DLD1 (cell line): ENCODE data around the gene MBD5.

Experiments
- in situ Hi-C: cut with HindIII; loops from 2 replicates; pipeline ENCODE4 v1.10.0; 2017; ENCODE audit warnings: low sequenced_read_pairs

Gene MBD5

GRCh38 chr2:148218326-148219075 is 197.6 kb downstream of the MBD5 start:
- in situ Hi-C loops = no loop called here

- in situ Hi-C loops = no loop called here
Measured at GRCh38 chr2:148221166-148221565, 200.3 kb downstream of the MBD5 start.

GRCh38 chr2:148221926-148222325 is 201.0 kb downstream of the MBD5 start:
- in situ Hi-C loops = no loop called here

- in situ Hi-C loops = no loop called here
Measured at GRCh38 chr2:148231858-148232257, 211.0 kb downstream of the MBD5 start.

GRCh38 chr2:148234143-148234542 is 213.3 kb downstream of the MBD5 start:
- in situ Hi-C loops = no loop called here

- in situ Hi-C loops = no loop called here
Measured at GRCh38 chr2:148237911-148238310, 217.0 kb downstream of the MBD5 start.

- in situ Hi-C loops = no loop called here
Measured at GRCh38 chr2:148238561-148238960, 217.7 kb downstream of the MBD5 start.

- in situ Hi-C loops = no loop called here
Measured at GRCh38 chr2:148240838-148241237, 219.9 kb downstream of the MBD5 start.

GRCh38 chr2:148244593-148245292 is 223.9 kb downstream of the MBD5 start:
- in situ Hi-C loops = no loop called here

GRCh38 chr2:148251993-148252392 is 231.1 kb downstream of the MBD5 start:
- in situ Hi-C loops = no loop called here

GRCh38 chr2:148252646-148253045 is 231.8 kb downstream of the MBD5 start:
- in situ Hi-C loops = no loop called here

- in situ Hi-C loops = no loop called here
Measured at GRCh38 chr2:148253685-148254084, 232.8 kb downstream of the MBD5 start.

GRCh38 chr2:148255929-148256328 is 235.0 kb downstream of the MBD5 start:
- in situ Hi-C loops = no loop called here

- in situ Hi-C loops = no loop called here
Measured at GRCh38 chr2:148257276-148257675, 236.4 kb downstream of the MBD5 start.

- in situ Hi-C loops = no loop called here
Measured at GRCh38 chr2:148258124-148258523, 237.2 kb downstream of the MBD5 start.

- in situ Hi-C loops = no loop called here
Measured at GRCh38 chr2:148259674-148260073, 238.8 kb downstream of the MBD5 start.

GRCh38 chr2:148263890-148264289 is 243.0 kb downstream of the MBD5 start:
- in situ Hi-C loops = no loop called here

- in situ Hi-C loops = no loop called here
Measured at GRCh38 chr2:148273158-148273691, 252.3 kb downstream of the MBD5 start.

GRCh38 chr2:148279216-148279615 is 258.3 kb downstream of the MBD5 start:
- in situ Hi-C loops = no loop called here

- in situ Hi-C loops = no loop called here
Measured at GRCh38 chr2:148282201-148282600, 261.3 kb downstream of the MBD5 start.

GRCh38 chr2:148292431-148292830 is 271.5 kb downstream of the MBD5 start:
- in situ Hi-C loops = no loop called here

- in situ Hi-C loops = no loop called here
Measured at GRCh38 chr2:148298196-148298595, 277.3 kb downstream of the MBD5 start.
